ENCODE measurements around the gene PACSIN3.

- TF ChIP-seq, protein P1, sequence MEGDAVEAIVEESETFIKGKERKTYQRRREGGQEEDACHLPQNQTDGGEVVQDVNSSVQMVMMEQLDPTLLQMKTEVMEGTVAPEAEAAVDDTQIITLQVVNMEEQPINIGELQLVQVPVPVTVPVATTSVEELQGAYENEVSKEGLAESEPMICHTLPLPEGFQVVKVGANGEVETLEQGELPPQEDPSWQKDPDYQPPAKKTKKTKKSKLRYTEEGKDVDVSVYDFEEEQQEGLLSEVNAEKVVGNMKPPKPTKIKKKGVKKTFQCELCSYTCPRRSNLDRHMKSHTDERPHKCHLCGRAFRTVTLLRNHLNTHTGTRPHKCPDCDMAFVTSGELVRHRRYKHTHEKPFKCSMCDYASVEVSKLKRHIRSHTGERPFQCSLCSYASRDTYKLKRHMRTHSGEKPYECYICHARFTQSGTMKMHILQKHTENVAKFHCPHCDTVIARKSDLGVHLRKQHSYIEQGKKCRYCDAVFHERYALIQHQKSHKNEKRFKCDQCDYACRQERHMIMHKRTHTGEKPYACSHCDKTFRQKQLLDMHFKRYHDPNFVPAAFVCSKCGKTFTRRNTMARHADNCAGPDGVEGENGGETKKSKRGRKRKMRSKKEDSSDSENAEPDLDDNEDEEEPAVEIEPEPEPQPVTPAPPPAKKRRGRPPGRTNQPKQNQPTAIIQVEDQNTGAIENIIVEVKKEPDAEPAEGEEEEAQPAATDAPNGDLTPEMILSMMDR (conservative IDR thresholded peaks at IDR 0.05; ENCODE audit: low read depth, low read length) = no peak
- no peak for TF ChIP-seq EZH2 (IDR thresholded peaks at IDR 0.05; ENCODE audit: borderline replicate concordance, low read depth, low read length, poor library complexity, severe bottlenecking)
Observed at GRCh38 chr11:47176328-47177228, 9.7 kb downstream of the PACSIN3 start, which contains the start of gene ARFGAP2.

All from A673 (cell line).